NOMO-1 treated with DMSO at 0.1 percent for 48 hours (cell line): ENCODE measurements around the gene NFKBIZ.
A peak's percentile ranks its signal among the peaks of the same experiment; 100 is the strongest.

Experiments used
- DNase-seq: peaks from one replicate; lab custom pipeline; 2025; ENCODE audit not compliant: unreplicated experiment; lab: John Stamatoyannopoulos, UW

The NFKBIZ gene

GRCh38 chr3:101825904-101826445, 23.3 kb upstream of the NFKBIZ start:
- no peak for DNase-seq

- DNase-seq: peak; percentile 91
These were observed 21.8 kb upstream of the NFKBIZ start for GRCh38 chr3:101827211-101828174.

GRCh38 chr3:101828276-101828675, 21.0 kb upstream of the NFKBIZ start:
- no peak for DNase-seq

- DNase-seq: no peak
These were observed 20.4 kb upstream of the NFKBIZ start for GRCh38 chr3:101828691-101829436.

GRCh38 chr3:101829437-101829830, 19.9 kb upstream of the NFKBIZ start:
- no peak for DNase-seq

- peak; percentile 63 for DNase-seq
These were observed 19.4 kb upstream of the NFKBIZ start for GRCh38 chr3:101829874-101830273.

GRCh38 chr3:101833446-101833974, 15.8 kb upstream of the NFKBIZ start:
- no peak for DNase-seq

- no peak for DNase-seq
These were observed 13.6 kb upstream of the NFKBIZ start for GRCh38 chr3:101835676-101836075.

- no peak for DNase-seq
These were observed 13.2 kb upstream of the NFKBIZ start for GRCh38 chr3:101836160-101836559.

- DNase-seq: peak; percentile 89
These were observed 12.4 kb upstream of the NFKBIZ start for GRCh38 chr3:101836652-101837598.

- DNase-seq: no peak
These were observed 10.6 kb upstream of the NFKBIZ start for GRCh38 chr3:101838691-101839090.

GRCh38 chr3:101840066-101840465, 9.2 kb upstream of the NFKBIZ start:
- no peak for DNase-seq

GRCh38 chr3:101842245-101842934, 6.9 kb upstream of the NFKBIZ start:
- DNase-seq: no peak

- DNase-seq: no peak
These were observed 6.4 kb upstream of the NFKBIZ start for GRCh38 chr3:101842935-101843330.

- no peak for DNase-seq
These were observed 3.9 kb upstream of the NFKBIZ start for GRCh38 chr3:101845425-101845824.

- DNase-seq: no peak
These were observed 2.6 kb upstream of the NFKBIZ start for GRCh38 chr3:101846709-101847108.

- peak; percentile 64 for DNase-seq
These were observed 2.0 kb upstream of the NFKBIZ start for GRCh38 chr3:101847328-101847727.

GRCh38 chr3:101848326-101848725, 988 bp upstream of the NFKBIZ start:
- DNase-seq: no peak

GRCh38 chr3:101849714-101850245, 466 bp downstream of the NFKBIZ start:
- peak; percentile 46 for DNase-seq
